Endothelial cell of umbilical vein (primary cell): ENCODE results near the gene FOXP1. TPM values are rescaled to one million over a fixed set of nuclear protein-coding genes. Genes with fewer than 3 reads are reported as not detected.

ENCODE experiments used
- BruUV-seq: library from RNA; stranded (reverse); fragments of 400-500 nt; replicated peaks from 2 replicates; lab custom pipeline; 2021; lab: Mats Ljungman, UMichigan
- CTCF ChIA-PET: fragments of 300-600, 350-600 bp; sonication (Branson Sonifier 250); formaldehyde crosslinking; loops from one replicate; lab custom pipeline; 2021; ENCODE audit warnings: antibody characterized with exemption, inconsistent platforms; lab: Charles Lee
- POLR2A ChIA-PET: fragments of 300-600, 350-600 bp; sonication (Branson Sonifier 250); formaldehyde crosslinking; loops from one replicate; lab custom pipeline; 2021; ENCODE audit warnings: antibody characterized with exemption, inconsistent platforms; lab: Charles Lee
- DNase-seq: peaks from one replicate; pipeline ENCODE4 v3.0.0-alpha.2; 2011; ENCODE audit warnings: low read depth, low spot score
- FAIRE-seq: peaks from 2 replicates; lab custom pipeline; 2011; peaks lifted over from hg19 to GRCh38; lab: Jason Lieb, UNC
- H2AFZ ChIP-seq: 2 replicates; pipeline ENCODE4 v1.6.0; 2012; ENCODE audit warnings: low read depth, low read length, control low read depth, inconsistent platforms
- H3K27ac ChIP-seq: 2 replicates; pipeline ENCODE4 v1.5.1; 2011; ENCODE audit warnings: low read depth, mild to moderate bottlenecking, control low read depth, low read length, moderate library complexity; ENCODE audit not compliant: insufficient read depth
- H3K27me3 ChIP-seq, 2 experiments: 2 replicates each; pipeline versions ENCODE4 v1.6.0 to v1.6.1; 2011; ENCODE audit warnings: low read length in 2 of 2, mixed read lengths in 1 of 2; ENCODE audit not compliant: control insufficient read depth in 2 of 2, insufficient read depth in 2 of 2
- H3K36me3 ChIP-seq, 2 experiments: 2 replicates in 1 of 2; 3 replicates in 1 of 2; pipeline ENCODE4 v1.5.1; 2011; ENCODE audit warnings: low read length in 2 of 2, mild to moderate bottlenecking in 1 of 2, moderate library complexity in 1 of 2; ENCODE audit not compliant: control insufficient read depth in 2 of 2, insufficient read depth in 2 of 2; ENCODE audit errors: extremely low read depth in 1 of 2
- H3K4me1 ChIP-seq: 3 replicates; pipeline ENCODE4 v1.5.1; 2011; ENCODE audit warnings: mild to moderate bottlenecking, low read length; ENCODE audit not compliant: control insufficient read depth, insufficient read depth; ENCODE audit errors: extremely low read depth
- H3K4me2 ChIP-seq: 2 replicates; pipeline ENCODE4 v1.6.1; 2011; ENCODE audit warnings: low read length, control low read depth, mixed read lengths; ENCODE audit not compliant: insufficient read depth
- H3K4me3 ChIP-seq, 3 experiments: fragments of 200-600 bp in 1 of 3; sonication (generic), shearing (Covaris generic) in 1 of 3; replicated peaks in 1 of 3; 2 replicates each; pipeline ENCODE4 v1.5.1; 2011 to 2016; ENCODE audit warnings: control low read depth in 3 of 3, low read length in 3 of 3, mild to moderate bottlenecking in 2 of 3, inconsistent platforms in 1 of 3, low read depth in 1 of 3, moderate library complexity in 1 of 3; ENCODE audit not compliant: insufficient read depth in 1 of 3
- H3K79me2 ChIP-seq: 2 replicates; pipeline ENCODE4 v1.6.0; 2012; ENCODE audit warnings: low read length, inconsistent platforms; ENCODE audit not compliant: control insufficient read depth, insufficient read depth
- H3K9ac ChIP-seq: replicated peaks from 2 replicates; pipeline ENCODE3; 2011; ENCODE audit warnings: low read length, control low read depth; ENCODE audit not compliant: insufficient read depth; ENCODE audit errors: extremely low read depth
- H3K9me1 ChIP-seq: replicated peaks from 3 replicates; pipeline ENCODE4 v1.6.0; 2011; ENCODE audit warnings: mild to moderate bottlenecking, low read length; ENCODE audit not compliant: control insufficient read depth, insufficient read depth; ENCODE audit errors: extremely low read depth
- H3K9me3 ChIP-seq: replicated peaks from 2 replicates; pipeline ENCODE4 v1.5.1; 2012; ENCODE audit warnings: low read length, inconsistent platforms; ENCODE audit not compliant: control insufficient read depth, insufficient read depth
- H4K20me1 ChIP-seq: replicated peaks from 2 replicates; pipeline ENCODE3; 2011; ENCODE audit warnings: mild to moderate bottlenecking, low read length; ENCODE audit not compliant: control insufficient read depth, insufficient read depth; ENCODE audit errors: extremely low read depth
- CTCF ChIP-seq, 2 donors: IDR thresholded peaks; 1 replicate in 1 of 2; 2 replicates in 1 of 2; pipeline ENCODE4 v1.5.1; 2011; ENCODE audit warnings: low read length in 2 of 2, mild to moderate bottlenecking in 2 of 2, moderate library complexity in 2 of 2, control low read depth in 1 of 2, inconsistent platforms in 1 of 2, low read depth in 1 of 2; ENCODE audit not compliant: insufficient read depth in 1 of 2; ENCODE audit errors: extremely low read depth in 1 of 2
- EZH2 ChIP-seq: IDR thresholded peaks from 2 replicates; pipeline ENCODE4 v1.6.1; 2012; ENCODE audit warnings: borderline replicate concordance, low read depth, mild to moderate bottlenecking, moderate library complexity, low read length, inconsistent platforms; ENCODE audit not compliant: severe bottlenecking
- FOS ChIP-seq: IDR thresholded peaks from 2 replicates; pipeline ENCODE4 v1.6.1; 2011; ENCODE audit warnings: mild to moderate bottlenecking, low read length, moderate library complexity, borderline replicate concordance; ENCODE audit not compliant: insufficient read depth
- GATA2 ChIP-seq: IDR thresholded peaks from 2 replicates; pipeline ENCODE4 v1.7.0; 2011; ENCODE audit warnings: low read depth, mild to moderate bottlenecking, moderate library complexity, mixed read lengths, low read length; ENCODE audit not compliant: insufficient read length, insufficient read depth
- JUN ChIP-seq: IDR thresholded peaks from 2 replicates; pipeline ENCODE4 v1.6.1; 2011; ENCODE audit warnings: borderline replicate concordance, low read depth; ENCODE audit not compliant: insufficient read length, insufficient read depth
- MAX ChIP-seq: IDR thresholded peaks from 2 replicates; pipeline ENCODE4 v1.6.1; 2011; ENCODE audit not compliant: insufficient read depth, insufficient read length
- MYC ChIP-seq: IDR thresholded peaks from one replicate; pipeline ENCODE4 v1.6.1; 2011; ENCODE audit warnings: mild to moderate bottlenecking, low read depth, low read length
- POLR2A ChIP-seq: IDR thresholded peaks from 2 replicates; pipeline ENCODE4 v1.6.1; 2012; ENCODE audit warnings: low read depth, mild to moderate bottlenecking, control low read depth, low read length
- POLR2AphosphoS5 ChIP-seq: IDR thresholded peaks from 2 replicates; pipeline ENCODE4 v1.6.1; 2012; ENCODE audit warnings: low read depth, mild to moderate bottlenecking, control low read depth, low read length, moderate library complexity; ENCODE audit not compliant: insufficient read depth
- dilution Hi-C: fragments of 300-500 bp; cut with MboI; formaldehyde crosslinking; loops from one replicate; pipeline ENCODE4 v1.15.0; 2019; ENCODE audit warnings: low sequenced_read_pairs; ENCODE audit not compliant: extremely low pct_ligation_motif_present
- intact Hi-C: fragments of 100-400 bp; cut with micrococcal nuclease; formaldehyde crosslinking; loops from one replicate; pipeline ENCODE4 v1.10.0; 2022
- polyA plus RNA-seq, 4 experiments: library from polyadenylated mRNA; depleted of rRNA in 3 of 4; stranded (reverse) in 3 of 4; unstranded in 1 of 4; fragments of >200 nt; gene quantifications; 2 replicates each; pipeline versions ENCODE4 v1.2.1 to v1.2.3, GENCODE V29; 2011 to 2012; ENCODE audit warnings: missing spikeins in 1 of 4
- total RNA-seq: library from RNA; stranded (reverse); gene quantifications from 2 replicates; pipeline ENCODE4 v1.2.3, GENCODE V29; 2021

Gene FOXP1
- total and polyA plus RNA-seq, 2 donors (not counting 3 experiments of a cell fraction or from before 2014, with no cell fraction given) = 41.0 to 107 TPM

- Histone ChIP-seq H3K36me3 (peaks cover 2 to 11% of the 10 kb centered on the region in 2 experiments), H3K27ac (no peak overlapping the region), H3K9me3 (no peaks in the 10 kb centered on the region), H3K4me3 (no peak overlapping the region), H3K27me3 (no peaks in the 10 kb centered on the region), H3K4me1 (peaks cover 100% of the 10 kb centered on the region), H3K9ac (no peak overlapping the region), H3K79me2 (peaks cover 61% of the 10 kb centered on the region), H2AFZ (no peak overlapping the region), H3K4me2 (no peak overlapping the region), H4K20me1 (no peaks in the 10 kb centered on the region), H3K9me1 (no peaks in the 10 kb centered on the region)
- ChIA-PET CTCF (interaction anchor here (1.1 to 1.7 kb wide), 2 partner anchors 531 to 599 kb away, joined by 3 to 4 read pairs; no protein-coding TSS in a partner anchor), POLR2A (no interaction called here)
- TF ChIP-seq EZH2 = no peak
- no peak for TF ChIP-seq MAX
- TF ChIP-seq POLR2AphosphoS5 = no peak
- TF ChIP-seq POLR2A = no peak
- TF ChIP-seq FOS = no peak
- no peak for TF ChIP-seq CTCF (IDR thresholded peaks at IDR 0.05; ENCODE audit: extremely low read depth in 1 of 2, insufficient read depth in 1 of 2, low read depth in 1 of 2, low read length in 2 of 2)
- TF ChIP-seq JUN = no peak
- no peak for TF ChIP-seq MYC
- no peak for TF ChIP-seq GATA2
- no TSS peak for BruUV-seq
- intact Hi-C loops (no loop called here), dilution Hi-C loops (no loop called here)
- DNase-seq (no peak), FAIRE-seq (no peak)
Measured at GRCh38 chr3:71053495-71053894, 530.0 kb downstream of the FOXP1 start.
